NCI-H2196 (cell line): Measurements from ENCODE around the gene HMCN1.

ENCODE experiments used
- DNase-seq: peaks from one replicate; lab custom pipeline; 2025; ENCODE audit not compliant: unreplicated experiment; lab: John Stamatoyannopoulos, UW

Gene HMCN1

GRCh38 chr1:185957441-185958363 is 223.5 kb downstream of the HMCN1 start:
- DNase-seq: no peak

DNA sequence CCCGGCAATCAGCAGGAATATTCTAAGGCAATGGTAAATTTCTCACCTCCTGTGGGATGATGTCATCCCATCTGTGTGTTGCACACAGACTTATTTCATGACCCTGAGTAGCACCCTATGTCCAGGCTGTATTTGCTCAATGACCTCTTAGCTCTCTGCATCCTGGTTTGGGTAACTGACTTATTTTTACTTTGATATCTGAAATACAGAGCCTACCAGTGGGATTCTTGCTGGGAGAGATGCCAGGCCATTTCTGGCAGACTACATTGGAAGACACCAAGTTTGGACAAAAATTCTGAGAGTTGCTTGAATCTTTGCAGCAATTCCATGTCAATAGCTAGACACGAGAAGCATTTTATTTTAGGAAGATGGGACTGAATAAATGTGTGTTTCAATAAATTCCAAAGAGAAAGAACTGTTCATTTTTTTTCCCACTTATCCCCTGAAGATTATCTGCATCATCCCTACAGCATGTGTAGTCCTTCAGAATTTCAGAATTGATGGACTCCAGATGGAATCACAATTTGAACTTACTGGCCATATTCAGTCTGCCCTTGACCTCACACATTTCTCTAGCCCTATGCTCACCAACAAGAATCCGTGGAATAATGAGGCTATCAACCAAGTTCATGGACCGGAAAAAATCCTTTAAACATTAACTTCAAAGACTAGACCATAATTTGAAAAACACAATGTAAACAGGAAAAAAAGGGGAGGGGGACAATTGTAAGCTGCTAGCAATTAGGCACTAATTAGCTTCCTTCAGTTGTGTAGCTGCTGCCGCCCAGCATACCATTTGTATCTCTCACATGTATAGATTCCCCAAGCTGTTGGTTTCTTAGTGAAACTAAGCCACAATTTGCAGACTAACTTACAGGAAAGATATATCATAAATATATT is 226.5 kb downstream of the HMCN1 start:
- DNase-seq: no peak

- no peak for DNase-seq
These were observed 227.5 kb downstream of the HMCN1 start for GRCh38 chr1:185961664-185962063.

- no peak for DNase-seq
These were observed 230.8 kb downstream of the HMCN1 start for GRCh38 chr1:185964946-185965345.

- no peak for DNase-seq
These were observed 231.7 kb downstream of the HMCN1 start for GRCh38 chr1:185965870-185966269.

- no peak for DNase-seq
These were observed 232.3 kb downstream of the HMCN1 start for GRCh38 chr1:185966471-185966870.

DNA sequence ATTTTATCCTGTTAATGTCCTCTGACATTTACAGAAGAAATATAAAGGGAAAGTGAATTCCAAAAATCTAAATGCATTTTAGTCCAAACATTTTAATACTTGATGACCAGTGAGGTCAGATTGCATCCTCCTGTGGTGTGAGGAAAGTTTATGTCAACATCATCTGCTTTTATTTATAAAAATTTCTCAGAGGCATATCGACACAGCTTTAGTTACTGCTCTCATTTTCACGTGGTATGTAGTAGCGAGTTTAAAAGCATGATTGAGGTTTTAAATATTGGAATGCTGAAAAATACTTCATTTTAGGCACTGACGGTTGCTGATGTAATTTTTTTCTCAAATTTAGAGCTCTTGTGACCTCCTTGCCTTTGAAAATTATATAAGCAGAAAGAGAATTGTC is 234.8 kb downstream of the HMCN1 start:
- no peak for DNase-seq

GRCh38 chr1:185969524-185969991 is 235.4 kb downstream of the HMCN1 start:
- DNase-seq: no peak

- DNase-seq: no peak
These were observed 237.5 kb downstream of the HMCN1 start for GRCh38 chr1:185971688-185972087.

DNA sequence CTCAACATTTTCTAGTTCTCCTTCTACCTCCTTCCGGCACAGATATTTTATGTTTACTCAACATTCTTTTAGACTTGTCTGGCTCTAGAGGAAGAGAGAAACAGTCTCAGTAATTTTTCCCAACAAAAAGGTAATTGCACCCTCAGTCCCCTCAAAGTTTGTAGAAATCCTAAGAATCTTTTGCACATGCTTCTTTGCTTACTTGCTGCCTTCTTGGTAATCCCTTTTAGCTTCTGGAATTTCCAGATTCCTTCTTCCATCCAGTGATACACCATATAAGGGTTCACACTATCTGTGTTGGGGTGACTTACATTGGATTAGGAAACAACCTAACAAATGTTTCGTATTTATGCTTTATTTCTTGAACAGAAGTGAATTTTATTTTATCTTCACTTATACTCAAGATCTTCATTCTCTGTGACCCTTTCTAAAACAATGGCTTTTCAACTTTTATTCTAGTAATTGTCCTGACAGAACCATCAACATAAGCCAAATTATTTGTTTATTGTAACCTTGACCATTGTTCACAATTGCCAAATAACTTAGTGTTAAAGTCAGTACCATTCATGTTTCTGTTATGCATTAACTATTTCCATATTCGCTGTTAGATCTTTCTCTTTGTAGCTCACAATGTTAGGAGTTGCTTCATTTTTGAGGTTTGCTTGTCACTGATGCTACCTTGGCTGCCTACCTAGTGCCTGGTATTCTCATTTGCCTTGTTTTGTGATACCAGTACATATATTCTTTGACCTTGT is 238.1 kb downstream of the HMCN1 start:
- no peak for DNase-seq

DNA sequence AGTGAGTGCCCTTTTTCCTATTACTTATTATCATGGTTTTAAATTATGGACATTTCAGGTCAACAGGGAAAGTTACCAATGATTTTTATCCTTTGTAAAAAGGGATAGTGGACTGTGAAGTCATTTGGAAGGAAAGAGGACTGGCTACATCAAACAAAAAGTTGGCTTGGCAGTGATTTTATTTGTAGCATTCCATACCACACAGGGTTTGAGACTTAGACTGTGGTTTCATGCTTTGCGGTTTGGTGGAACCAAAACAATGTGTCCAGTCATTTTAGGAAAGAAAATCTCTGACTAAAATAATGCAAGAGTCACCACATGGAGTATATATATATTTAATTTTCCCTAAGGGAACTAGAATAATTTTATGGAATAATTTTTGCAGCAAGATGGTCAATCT is 239.5 kb downstream of the HMCN1 start:
- no peak for DNase-seq

DNA sequence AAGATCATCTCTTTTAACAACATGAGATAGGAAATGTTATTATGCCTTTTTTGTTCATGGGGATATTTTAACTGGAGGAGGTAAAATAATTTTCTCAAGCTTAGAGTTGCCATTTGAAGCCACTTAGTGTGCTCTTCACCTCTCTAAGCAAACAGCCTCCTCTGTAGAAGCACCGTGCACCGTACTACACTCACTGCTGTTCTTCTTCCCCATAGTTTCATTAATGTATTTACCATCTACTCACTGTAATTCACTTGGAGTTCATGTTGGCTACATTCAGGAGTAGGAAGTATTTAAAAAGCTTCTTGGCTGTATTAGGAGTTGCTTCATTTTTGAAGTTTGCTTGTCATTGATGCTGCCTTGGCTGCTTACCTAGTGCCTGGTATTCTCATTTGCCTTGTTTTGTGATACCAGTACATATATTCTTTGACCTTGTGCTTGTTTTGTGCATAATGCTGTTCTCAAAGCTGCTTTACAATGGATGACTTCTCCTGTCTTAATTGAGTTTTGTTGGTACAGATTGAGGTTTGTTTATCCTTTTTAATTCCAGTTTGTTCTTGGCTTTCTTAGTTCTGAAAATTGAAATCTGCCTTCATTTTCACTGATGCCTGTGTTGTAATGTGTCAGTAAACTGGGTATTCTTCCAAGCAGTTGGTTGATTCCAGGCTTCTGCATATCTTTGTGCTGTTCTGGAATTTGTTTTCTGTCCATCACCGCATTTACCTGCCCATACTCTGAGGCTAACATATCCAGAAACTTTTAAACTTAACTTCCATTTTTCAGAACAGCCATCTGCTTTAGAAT is 240.4 kb downstream of the HMCN1 start:
- DNase-seq: no peak

GRCh38 chr1:185980891-185981290 is 246.7 kb downstream of the HMCN1 start:
- no peak for DNase-seq

GRCh38 chr1:185984113-185984836 is 250.1 kb downstream of the HMCN1 start:
- DNase-seq: no peak

DNA sequence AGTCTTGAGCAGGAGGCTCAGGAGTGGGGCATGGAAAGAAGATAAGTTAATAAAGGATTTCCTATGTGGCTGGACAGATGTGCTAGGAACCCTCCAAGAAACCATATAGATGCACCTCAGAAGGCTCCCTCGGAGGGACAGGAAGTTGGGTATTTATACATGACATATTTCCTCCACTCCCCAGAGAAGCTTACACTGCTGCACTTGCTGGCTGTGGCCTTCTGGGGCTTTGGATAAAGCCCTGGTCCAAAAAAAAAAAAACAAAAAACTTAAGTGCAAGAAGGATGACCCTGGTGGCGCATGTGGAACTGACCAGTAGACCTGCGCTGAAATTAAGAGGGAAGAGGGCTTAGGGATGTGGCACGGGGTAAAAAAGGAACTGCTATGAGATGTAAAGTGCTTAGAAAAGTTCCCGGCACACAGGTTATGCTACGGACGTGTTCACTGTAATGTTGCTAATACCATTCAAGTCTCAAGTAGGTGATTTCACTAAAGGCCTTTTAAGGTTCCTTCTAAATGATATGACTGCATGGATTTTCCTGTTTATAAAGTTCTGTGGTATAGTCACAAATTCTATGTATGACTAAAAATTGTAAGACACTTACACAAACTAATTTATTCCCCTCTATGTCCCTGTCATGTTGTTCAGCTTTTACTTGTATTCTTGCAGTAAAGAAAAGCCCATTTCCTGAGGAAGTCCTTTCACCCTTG is 253.6 kb downstream of the HMCN1 start:
- DNase-seq: no peak

- no peak for DNase-seq
These were observed 256.4 kb downstream of the HMCN1 start for GRCh38 chr1:185990565-185990964.

- no peak for DNase-seq
These were observed 257.1 kb downstream of the HMCN1 start for GRCh38 chr1:185991266-185991665.

- no peak for DNase-seq
These were observed 262.0 kb downstream of the HMCN1 start for GRCh38 chr1:185996211-185996610.

- DNase-seq: no peak
These were observed 264.2 kb downstream of the HMCN1 start for GRCh38 chr1:185998391-185998790.
